BE2C (cell line): ENCODE data around the gene TERC.

ENCODE experiments used
- DNase-seq: peaks from one replicate; pipeline ENCODE4 v3.0.0-alpha.2; 2020
- H3K27me3 ChIP-seq: fragments of 250-450 bp; sonication (Bioruptor Pico); 2 replicates; pipeline ENCODE4 v1.5.1; 2020; ENCODE audit warnings: mild to moderate bottlenecking
- H3K36me3 ChIP-seq: fragments of 250-450 bp; sonication (Bioruptor Pico); 2 replicates; pipeline ENCODE4 v1.5.1; 2020; ENCODE audit warnings: mild to moderate bottlenecking
- H3K4me1 ChIP-seq: fragments of 250-450 bp; sonication (Bioruptor Pico); 2 replicates; pipeline ENCODE4 v1.5.1; 2020
- H3K4me3 ChIP-seq: 2 replicates; pipeline ENCODE4 v1.5.1; 2011; ENCODE audit warnings: low read depth, low read length
- H3K9me3 ChIP-seq: fragments of 250-450 bp; sonication (Bioruptor Pico); 2 replicates; pipeline ENCODE4 v1.5.1; 2020
- CTCF ChIP-seq: IDR thresholded peaks from 2 replicates; pipeline ENCODE4 v1.5.1; 2012; ENCODE audit warnings: mild to moderate bottlenecking, low read depth, low read length

Gene TERC

GRCh38 chr3:169787120-169787519 is 22.3 kb upstream of the TERC start:
- H3K4me3 ChIP-seq = no peak overlapping the region
- H3K9me3 ChIP-seq = no peaks in the 10 kb centered on the region
- no peaks in the 10 kb centered on the region for H3K27me3 ChIP-seq
- H3K36me3 ChIP-seq = peaks cover 60% of the 10 kb centered on the region
- TF ChIP-seq CTCF = no peak
- no peak for DNase-seq
- no peaks in the 10 kb centered on the region for H3K4me1 ChIP-seq

GRCh38 chr3:169781209-169781855 is 16.5 kb upstream of the TERC start:
- Histone ChIP-seq H3K36me3 (peaks cover 90% of the 10 kb centered on the region), H3K27me3 (no peaks in the 10 kb centered on the region), H3K9me3 (no peaks in the 10 kb centered on the region), H3K4me3 (no peak overlapping the region), H3K4me1 (no peaks in the 10 kb centered on the region)
- TF ChIP-seq CTCF = no peak
- DNase-seq = no peak

- H3K27me3 ChIP-seq = no peaks in the 10 kb centered on the region
- H3K4me1 ChIP-seq = no peaks in the 10 kb centered on the region
- H3K36me3 ChIP-seq = peaks cover 91% of the 10 kb centered on the region
- H3K9me3 ChIP-seq = no peaks in the 10 kb centered on the region
- no peak for TF ChIP-seq CTCF
- H3K4me3 ChIP-seq = no peak overlapping the region
- no peak for DNase-seq
Observed at GRCh38 chr3:169780742-169781141, 15.9 kb upstream of the TERC start.

- DNase-seq = no peak
- H3K27me3 ChIP-seq = no peaks in the 10 kb centered on the region
- TF ChIP-seq CTCF = no peak
- H3K4me3 ChIP-seq = no peak overlapping the region
- no peaks in the 10 kb centered on the region for H3K4me1 ChIP-seq
- no peaks in the 10 kb centered on the region for H3K9me3 ChIP-seq
- H3K36me3 ChIP-seq = peaks cover 75% of the 10 kb centered on the region
Observed at GRCh38 chr3:169777822-169778221, 13.0 kb upstream of the TERC start.

- peak overlapping the region; percentile 98 for H3K4me3 ChIP-seq
- no peaks in the 10 kb centered on the region for H3K27me3 ChIP-seq
- no peak for DNase-seq
- H3K36me3 ChIP-seq = peaks cover 41% of the 10 kb centered on the region
- TF ChIP-seq CTCF = no peak
- H3K4me1 ChIP-seq = no peaks in the 10 kb centered on the region
- no peaks in the 10 kb centered on the region for H3K9me3 ChIP-seq
Observed at GRCh38 chr3:169774186-169774585, 9.3 kb upstream of the TERC start.

GRCh38 chr3:169772897-169773816 is 8.3 kb upstream of the TERC start, which contains the start of gene MYNN:
Gene MYNN (plus strand): TSS chr3:169773396. CDS start chr3:169774296, 900 bp downstream.
- DNase-seq = peak; percentile 92
- 0 out of 2 replicates have a peak, but pooled peaks have one; percentile 11 for TF ChIP-seq CTCF
- H3K27me3 ChIP-seq = no peaks in the 10 kb centered on the region
- peaks cover 30% of the 10 kb centered on the region for H3K36me3 ChIP-seq
- H3K4me3 ChIP-seq = peak within 1 kb of the TSS; percentile 98
- H3K9me3 ChIP-seq = no peaks in the 10 kb centered on the region
- H3K4me1 ChIP-seq = no peaks in the 10 kb centered on the region
